Measurements from ENCODE around the gene ARHGAP24.

DNA sequence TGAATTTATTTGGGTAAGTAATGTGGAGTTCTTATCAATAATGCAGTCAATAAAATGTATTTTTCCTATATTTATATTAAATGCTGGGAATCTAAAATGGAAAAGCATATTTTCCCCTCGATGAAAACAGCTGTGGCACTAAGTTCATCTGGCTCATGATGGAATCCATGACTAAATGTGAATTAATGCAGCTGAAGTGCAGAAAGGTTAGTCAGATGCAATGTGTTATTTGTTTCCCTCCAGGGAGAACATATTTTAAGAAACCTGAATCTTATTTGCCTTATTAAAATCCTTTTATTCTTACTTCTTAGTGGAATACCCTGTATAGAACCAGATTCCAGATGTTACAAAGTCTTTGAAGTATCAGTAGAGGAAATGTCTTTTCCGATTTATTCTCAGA is 247.9 kb downstream of the ARHGAP24 start:
- no peak for TF ChIP-seq ZNF317 (CRISPR knock-in tag; IDR thresholded peaks at IDR 0.05; ENCODE audit: borderline replicate concordance, low read depth)
- no peak for TF ChIP-seq ZNF138 (CRISPR knock-in tag; conservative IDR thresholded peaks at IDR 0.05)
- TF ChIP-seq, protein P1, sequence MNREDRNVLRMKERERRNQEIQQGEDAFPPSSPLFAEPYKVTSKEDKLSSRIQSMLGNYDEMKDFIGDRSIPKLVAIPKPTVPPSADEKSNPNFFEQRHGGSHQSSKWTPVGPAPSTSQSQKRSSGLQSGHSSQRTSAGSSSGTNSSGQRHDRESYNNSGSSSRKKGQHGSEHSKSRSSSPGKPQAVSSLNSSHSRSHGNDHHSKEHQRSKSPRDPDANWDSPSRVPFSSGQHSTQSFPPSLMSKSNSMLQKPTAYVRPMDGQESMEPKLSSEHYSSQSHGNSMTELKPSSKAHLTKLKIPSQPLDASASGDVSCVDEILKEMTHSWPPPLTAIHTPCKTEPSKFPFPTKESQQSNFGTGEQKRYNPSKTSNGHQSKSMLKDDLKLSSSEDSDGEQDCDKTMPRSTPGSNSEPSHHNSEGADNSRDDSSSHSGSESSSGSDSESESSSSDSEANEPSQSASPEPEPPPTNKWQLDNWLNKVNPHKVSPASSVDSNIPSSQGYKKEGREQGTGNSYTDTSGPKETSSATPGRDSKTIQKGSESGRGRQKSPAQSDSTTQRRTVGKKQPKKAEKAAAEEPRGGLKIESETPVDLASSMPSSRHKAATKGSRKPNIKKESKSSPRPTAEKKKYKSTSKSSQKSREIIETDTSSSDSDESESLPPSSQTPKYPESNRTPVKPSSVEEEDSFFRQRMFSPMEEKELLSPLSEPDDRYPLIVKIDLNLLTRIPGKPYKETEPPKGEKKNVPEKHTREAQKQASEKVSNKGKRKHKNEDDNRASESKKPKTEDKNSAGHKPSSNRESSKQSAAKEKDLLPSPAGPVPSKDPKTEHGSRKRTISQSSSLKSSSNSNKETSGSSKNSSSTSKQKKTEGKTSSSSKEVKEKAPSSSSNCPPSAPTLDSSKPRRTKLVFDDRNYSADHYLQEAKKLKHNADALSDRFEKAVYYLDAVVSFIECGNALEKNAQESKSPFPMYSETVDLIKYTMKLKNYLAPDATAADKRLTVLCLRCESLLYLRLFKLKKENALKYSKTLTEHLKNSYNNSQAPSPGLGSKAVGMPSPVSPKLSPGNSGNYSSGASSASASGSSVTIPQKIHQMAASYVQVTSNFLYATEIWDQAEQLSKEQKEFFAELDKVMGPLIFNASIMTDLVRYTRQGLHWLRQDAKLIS (CRISPR knock-in tag; IDR thresholded peaks at IDR 0.05; ENCODE audit: borderline replicate concordance), result no peak
- TF ChIP-seq, protein P2, sequence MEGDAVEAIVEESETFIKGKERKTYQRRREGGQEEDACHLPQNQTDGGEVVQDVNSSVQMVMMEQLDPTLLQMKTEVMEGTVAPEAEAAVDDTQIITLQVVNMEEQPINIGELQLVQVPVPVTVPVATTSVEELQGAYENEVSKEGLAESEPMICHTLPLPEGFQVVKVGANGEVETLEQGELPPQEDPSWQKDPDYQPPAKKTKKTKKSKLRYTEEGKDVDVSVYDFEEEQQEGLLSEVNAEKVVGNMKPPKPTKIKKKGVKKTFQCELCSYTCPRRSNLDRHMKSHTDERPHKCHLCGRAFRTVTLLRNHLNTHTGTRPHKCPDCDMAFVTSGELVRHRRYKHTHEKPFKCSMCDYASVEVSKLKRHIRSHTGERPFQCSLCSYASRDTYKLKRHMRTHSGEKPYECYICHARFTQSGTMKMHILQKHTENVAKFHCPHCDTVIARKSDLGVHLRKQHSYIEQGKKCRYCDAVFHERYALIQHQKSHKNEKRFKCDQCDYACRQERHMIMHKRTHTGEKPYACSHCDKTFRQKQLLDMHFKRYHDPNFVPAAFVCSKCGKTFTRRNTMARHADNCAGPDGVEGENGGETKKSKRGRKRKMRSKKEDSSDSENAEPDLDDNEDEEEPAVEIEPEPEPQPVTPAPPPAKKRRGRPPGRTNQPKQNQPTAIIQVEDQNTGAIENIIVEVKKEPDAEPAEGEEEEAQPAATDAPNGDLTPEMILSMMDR (IDR thresholded peaks at IDR 0.05), result no peak
- TF ChIP-seq, protein P3, sequence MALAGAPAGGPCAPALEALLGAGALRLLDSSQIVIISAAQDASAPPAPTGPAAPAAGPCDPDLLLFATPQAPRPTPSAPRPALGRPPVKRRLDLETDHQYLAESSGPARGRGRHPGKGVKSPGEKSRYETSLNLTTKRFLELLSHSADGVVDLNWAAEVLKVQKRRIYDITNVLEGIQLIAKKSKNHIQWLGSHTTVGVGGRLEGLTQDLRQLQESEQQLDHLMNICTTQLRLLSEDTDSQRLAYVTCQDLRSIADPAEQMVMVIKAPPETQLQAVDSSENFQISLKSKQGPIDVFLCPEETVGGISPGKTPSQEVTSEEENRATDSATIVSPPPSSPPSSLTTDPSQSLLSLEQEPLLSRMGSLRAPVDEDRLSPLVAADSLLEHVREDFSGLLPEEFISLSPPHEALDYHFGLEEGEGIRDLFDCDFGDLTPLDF (CRISPR knock-in tag; IDR thresholded peaks at IDR 0.05), result no peak
- no peak for TF ChIP-seq ETV6 (CRISPR knock-in tag; IDR thresholded peaks at IDR 0.05)
- no peak for TF ChIP-seq GABPB1 (CRISPR knock-in tag; IDR thresholded peaks at IDR 0.05)
- TF ChIP-seq, protein P4, sequence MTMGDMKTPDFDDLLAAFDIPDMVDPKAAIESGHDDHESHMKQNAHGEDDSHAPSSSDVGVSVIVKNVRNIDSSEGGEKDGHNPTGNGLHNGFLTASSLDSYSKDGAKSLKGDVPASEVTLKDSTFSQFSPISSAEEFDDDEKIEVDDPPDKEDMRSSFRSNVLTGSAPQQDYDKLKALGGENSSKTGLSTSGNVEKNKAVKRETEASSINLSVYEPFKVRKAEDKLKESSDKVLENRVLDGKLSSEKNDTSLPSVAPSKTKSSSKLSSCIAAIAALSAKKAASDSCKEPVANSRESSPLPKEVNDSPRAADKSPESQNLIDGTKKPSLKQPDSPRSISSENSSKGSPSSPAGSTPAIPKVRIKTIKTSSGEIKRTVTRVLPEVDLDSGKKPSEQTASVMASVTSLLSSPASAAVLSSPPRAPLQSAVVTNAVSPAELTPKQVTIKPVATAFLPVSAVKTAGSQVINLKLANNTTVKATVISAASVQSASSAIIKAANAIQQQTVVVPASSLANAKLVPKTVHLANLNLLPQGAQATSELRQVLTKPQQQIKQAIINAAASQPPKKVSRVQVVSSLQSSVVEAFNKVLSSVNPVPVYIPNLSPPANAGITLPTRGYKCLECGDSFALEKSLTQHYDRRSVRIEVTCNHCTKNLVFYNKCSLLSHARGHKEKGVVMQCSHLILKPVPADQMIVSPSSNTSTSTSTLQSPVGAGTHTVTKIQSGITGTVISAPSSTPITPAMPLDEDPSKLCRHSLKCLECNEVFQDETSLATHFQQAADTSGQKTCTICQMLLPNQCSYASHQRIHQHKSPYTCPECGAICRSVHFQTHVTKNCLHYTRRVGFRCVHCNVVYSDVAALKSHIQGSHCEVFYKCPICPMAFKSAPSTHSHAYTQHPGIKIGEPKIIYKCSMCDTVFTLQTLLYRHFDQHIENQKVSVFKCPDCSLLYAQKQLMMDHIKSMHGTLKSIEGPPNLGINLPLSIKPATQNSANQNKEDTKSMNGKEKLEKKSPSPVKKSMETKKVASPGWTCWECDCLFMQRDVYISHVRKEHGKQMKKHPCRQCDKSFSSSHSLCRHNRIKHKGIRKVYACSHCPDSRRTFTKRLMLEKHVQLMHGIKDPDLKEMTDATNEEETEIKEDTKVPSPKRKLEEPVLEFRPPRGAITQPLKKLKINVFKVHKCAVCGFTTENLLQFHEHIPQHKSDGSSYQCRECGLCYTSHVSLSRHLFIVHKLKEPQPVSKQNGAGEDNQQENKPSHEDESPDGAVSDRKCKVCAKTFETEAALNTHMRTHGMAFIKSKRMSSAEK (CRISPR knock-in tag; IDR thresholded peaks at IDR 0.05; ENCODE audit: borderline replicate concordance), result no peak
- TF ChIP-seq, protein P5, sequence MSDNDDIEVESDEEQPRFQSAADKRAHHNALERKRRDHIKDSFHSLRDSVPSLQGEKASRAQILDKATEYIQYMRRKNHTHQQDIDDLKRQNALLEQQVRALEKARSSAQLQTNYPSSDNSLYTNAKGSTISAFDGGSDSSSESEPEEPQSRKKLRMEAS (CRISPR knock-in tag; IDR thresholded peaks at IDR 0.05), result no peak
